ENCODE data around the gene TBC1D5. TPM values are rescaled to one million over a fixed set of nuclear protein-coding genes. Genes with fewer than 3 reads are reported as not detected.

TBC1D5 gene
- total RNA-seq, 3 donors from 2014 or later: 70.1 to 109 (median 90.1) TPM

- Histone ChIP-seq H3K4me1 (no peaks in the 10 kb centered on the region), H3K27ac (no peak overlapping the region), H3K9me3 (no peaks in the 10 kb centered on the region), H3K27me3 (no peaks in the 10 kb centered on the region), H3K4me3 (no peak overlapping the region), H3K36me3 (no peaks in the 10 kb centered on the region)
- DNase-seq (ENCODE audit: low spot score in 2 of 2): no peak
- intact Hi-C loops (cut with DNase I; ENCODE audit: low total_unique reads): no loop called here
- TF ChIP-seq POLR2A (IDR thresholded peaks at IDR 0.05) (no peak), POLR2AphosphoS5 (IDR thresholded peaks at IDR 0.05) (no peak)
- TF ChIP-seq, protein P1, sequence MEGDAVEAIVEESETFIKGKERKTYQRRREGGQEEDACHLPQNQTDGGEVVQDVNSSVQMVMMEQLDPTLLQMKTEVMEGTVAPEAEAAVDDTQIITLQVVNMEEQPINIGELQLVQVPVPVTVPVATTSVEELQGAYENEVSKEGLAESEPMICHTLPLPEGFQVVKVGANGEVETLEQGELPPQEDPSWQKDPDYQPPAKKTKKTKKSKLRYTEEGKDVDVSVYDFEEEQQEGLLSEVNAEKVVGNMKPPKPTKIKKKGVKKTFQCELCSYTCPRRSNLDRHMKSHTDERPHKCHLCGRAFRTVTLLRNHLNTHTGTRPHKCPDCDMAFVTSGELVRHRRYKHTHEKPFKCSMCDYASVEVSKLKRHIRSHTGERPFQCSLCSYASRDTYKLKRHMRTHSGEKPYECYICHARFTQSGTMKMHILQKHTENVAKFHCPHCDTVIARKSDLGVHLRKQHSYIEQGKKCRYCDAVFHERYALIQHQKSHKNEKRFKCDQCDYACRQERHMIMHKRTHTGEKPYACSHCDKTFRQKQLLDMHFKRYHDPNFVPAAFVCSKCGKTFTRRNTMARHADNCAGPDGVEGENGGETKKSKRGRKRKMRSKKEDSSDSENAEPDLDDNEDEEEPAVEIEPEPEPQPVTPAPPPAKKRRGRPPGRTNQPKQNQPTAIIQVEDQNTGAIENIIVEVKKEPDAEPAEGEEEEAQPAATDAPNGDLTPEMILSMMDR (IDR thresholded peaks at IDR 0.05): no peak
Measured at GRCh38 chr3:17772556-17772955, 30.1 kb upstream of the TBC1D5 start.

DNA sequence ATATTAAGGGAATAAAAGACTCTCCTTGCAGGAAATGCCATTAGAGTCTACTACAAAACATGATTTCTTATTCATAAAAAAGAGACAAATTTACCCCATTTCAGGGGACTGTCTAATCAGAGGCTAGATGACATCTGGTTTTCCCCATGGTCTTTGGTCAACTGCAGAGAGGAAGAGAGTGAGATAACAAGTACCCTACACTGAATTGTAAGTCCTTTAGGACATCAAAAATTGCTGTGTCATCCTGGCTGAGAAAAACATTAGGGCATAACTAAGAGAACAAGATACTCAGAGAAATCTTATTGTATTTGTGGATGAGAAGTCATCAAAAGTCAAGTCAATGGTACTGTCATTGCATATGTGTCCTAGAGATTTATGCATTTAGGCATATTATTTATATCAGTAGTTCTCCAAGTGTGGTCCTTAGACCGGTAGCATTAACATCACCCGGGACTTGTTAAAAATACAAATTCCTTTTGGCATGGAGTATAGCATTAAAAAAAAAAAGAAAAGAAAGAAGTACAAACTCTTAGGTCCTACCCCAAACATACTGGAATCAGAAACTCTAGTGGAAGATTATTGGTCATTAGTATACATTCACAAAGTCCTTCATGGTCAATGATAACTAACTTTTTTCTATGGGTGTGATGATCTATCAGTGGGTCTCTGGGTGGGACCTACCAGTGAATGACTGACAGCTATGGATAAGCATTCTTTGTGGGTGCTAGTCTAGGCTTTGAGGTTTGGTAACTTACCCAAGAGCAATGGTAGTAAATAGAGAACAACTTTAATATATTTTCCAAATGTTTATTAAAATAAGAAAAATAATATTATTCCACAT is 29.0 kb upstream of the TBC1D5 start:
- Histone ChIP-seq H3K27ac (no peak overlapping the region), H3K9me3 (no peaks in the 10 kb centered on the region), H3K4me1 (no peaks in the 10 kb centered on the region), H3K36me3 (no peaks in the 10 kb centered on the region), H3K27me3 (no peaks in the 10 kb centered on the region), H3K4me3 (no peak overlapping the region)
- intact Hi-C loops (cut with DNase I; ENCODE audit: low total_unique reads): no loop called here
- DNase-seq (ENCODE audit: low spot score in 2 of 2): no peak
- TF ChIP-seq, protein P1 (IDR thresholded peaks at IDR 0.05): no peak
- TF ChIP-seq POLR2AphosphoS5 (IDR thresholded peaks at IDR 0.05) (no peak), POLR2A (IDR thresholded peaks at IDR 0.05) (no peak)

DNA sequence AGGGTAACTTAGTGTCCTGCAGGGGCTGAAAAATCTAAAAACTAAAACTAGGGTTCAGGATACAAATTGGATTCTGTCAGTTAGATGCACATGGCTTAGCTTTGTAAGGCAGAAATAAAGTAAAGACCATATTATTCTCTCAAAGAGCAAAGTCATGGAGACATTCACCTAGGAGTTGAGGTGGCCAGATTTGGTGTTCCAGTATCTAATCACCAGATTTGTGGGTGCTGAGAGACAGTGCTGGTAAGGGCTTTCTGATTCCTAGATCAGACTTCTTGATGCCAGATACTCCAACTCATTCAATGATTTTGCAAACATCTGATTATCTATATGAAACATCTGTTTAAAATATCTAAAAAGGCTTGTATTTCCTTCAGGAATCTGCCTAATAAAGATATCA is 28.3 kb upstream of the TBC1D5 start:
- no peaks in the 10 kb centered on the region for H3K9me3 ChIP-seq
- TF ChIP-seq POLR2AphosphoS5 (IDR thresholded peaks at IDR 0.05) (no peak), POLR2A (IDR thresholded peaks at IDR 0.05) (no peak)
- TF ChIP-seq, protein P1 (IDR thresholded peaks at IDR 0.05): no peak
- intact Hi-C loops (cut with DNase I; ENCODE audit: low total_unique reads): no loop called here
- H3K4me1 ChIP-seq: no peaks in the 10 kb centered on the region
- no peaks in the 10 kb centered on the region for H3K27me3 ChIP-seq
- no peaks in the 10 kb centered on the region for H3K36me3 ChIP-seq
- H3K4me3 ChIP-seq: no peak overlapping the region
- no peak overlapping the region for H3K27ac ChIP-seq
- DNase-seq (ENCODE audit: low spot score in 2 of 2): no peak

DNA sequence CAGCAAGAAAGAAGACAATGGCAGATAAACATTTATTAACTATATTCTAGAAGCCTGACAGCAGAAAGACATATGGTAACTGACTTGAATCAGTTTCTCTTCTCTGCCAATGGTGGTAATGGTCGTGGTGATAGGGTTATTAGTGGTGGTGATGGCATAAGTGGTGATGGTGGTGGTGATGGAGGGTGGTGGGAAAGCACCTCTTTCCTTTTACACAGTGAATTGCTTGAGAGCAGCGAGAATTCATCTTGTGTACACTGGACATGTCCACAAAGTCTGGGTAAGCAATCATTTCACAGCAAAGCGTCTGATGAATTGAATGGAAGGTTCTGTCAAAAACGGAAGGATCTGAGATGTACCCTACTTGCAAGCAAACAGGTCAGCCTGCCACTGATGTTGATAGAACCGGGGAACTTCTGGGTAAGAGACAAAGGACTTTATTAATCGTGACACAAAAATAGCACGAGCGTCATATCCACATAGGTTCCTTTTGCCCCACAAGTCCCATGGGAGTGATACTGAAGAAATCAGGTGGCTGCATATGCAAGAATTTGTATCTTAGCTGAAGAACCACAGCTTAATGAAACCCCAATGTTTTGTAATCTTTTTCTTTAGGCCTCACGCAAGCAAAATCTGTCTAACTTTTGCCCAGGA is 23.5 kb upstream of the TBC1D5 start:
- Histone ChIP-seq H3K27ac (no peak overlapping the region), H3K4me1 (no peaks in the 10 kb centered on the region)
- intact Hi-C loops (cut with DNase I; ENCODE audit: low total_unique reads): no loop called here

More for the DNA sequence above, 23.5 kb upstream of the TBC1D5 start:
- no peaks in the 10 kb centered on the region for H3K36me3 ChIP-seq
- H3K9me3 ChIP-seq: no peaks in the 10 kb centered on the region
- no peak for DNase-seq (ENCODE audit: low spot score in 2 of 2)
- no peak overlapping the region for H3K4me3 ChIP-seq
- H3K27me3 ChIP-seq: no peaks in the 10 kb centered on the region
- TF ChIP-seq, protein P1 (IDR thresholded peaks at IDR 0.05): no peak
- no peak for TF ChIP-seq POLR2AphosphoS5 (IDR thresholded peaks at IDR 0.05)
- no peak for TF ChIP-seq POLR2A (IDR thresholded peaks at IDR 0.05)

Data from breast epithelium (tissue), 4 donors.